Head of caudate nucleus (tissue), 42 donors: ENCODE measurements around the gene WLS.

ENCODE experiments used
- DNase-seq, 42 donors: peaks; one replicate each; pipeline versions ENCODE4 v3.0.0 to v3.0.0-alpha.2; 2020 to 2021; ENCODE audit warnings: mixed read lengths in 7 of 42
- intact Hi-C: fragments of 100-400 bp; cut with DNase I; formaldehyde crosslinking; loops from one replicate; pipeline ENCODE4 v1.15.0; 2022

Gene WLS

DNA sequence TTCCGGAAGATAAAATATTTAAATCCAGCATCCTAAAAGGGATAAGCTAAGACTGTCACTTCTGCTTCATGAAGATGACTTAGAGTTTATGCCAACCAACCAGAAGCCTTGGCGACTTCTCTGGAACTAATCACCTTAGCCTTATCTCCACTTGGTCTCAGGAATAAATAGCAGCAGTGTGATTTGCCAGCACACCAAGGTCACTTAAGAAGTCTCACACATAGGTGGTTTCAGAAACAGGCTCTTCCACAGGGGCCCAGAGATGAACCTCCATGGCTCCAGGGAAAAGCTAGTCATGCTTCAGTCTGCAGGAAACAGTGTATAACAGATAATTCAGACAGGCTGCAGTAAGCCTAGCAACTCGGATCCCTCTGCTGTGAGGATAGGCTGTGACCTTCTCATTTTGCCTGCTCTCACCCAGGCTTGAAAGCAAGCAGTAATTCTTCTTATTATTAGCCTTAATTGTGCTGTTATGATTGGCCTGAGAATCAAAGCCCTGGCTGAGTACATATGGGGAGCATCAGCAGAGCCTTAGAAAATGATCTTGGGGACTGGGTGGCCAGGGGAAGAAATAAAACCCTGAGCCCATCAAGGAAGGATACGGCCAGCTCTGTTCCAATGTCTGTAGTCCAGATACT is 84.7 kb downstream of the WLS start:
- intact Hi-C loops = no loop called here
- no peak for DNase-seq

GRCh38 chr1:68145418-68146126 is 86.8 kb downstream of the WLS start:
- intact Hi-C loops = no loop called here

GRCh38 chr1:68144856-68145255 is 87.5 kb downstream of the WLS start:
- DNase-seq = no peak
- intact Hi-C loops = no loop called here

More at GRCh38 chr1:68145418-68146126, 86.8 kb downstream of the WLS start:
- DNase-seq = no peak

GRCh38 chr1:68143633-68144032 is 88.7 kb downstream of the WLS start:
- intact Hi-C loops = no loop called here
- DNase-seq = no peak

DNA sequence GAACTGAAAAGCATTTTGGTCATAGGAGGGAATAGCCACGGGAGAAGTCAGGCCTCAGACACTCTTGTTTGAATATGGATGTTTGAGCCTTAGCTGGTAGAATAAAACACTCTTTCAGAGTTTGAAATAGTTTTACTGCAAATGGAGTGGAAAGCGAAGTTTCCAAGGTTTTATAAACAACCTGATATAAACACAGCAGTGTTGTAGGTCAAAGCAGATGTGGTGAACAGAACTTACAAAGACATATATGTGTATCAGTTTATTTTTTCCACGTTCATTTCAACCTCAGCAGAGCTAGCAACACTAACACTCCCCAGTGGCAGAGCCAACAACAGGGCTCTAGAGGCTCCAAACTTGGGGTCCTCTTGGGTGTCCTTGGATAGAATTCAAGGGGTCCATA is 89.9 kb downstream of the WLS start:
- no peak for DNase-seq
- intact Hi-C loops = no loop called here

- DNase-seq = peak in 16 of 42 donors; percentile 9 to 71 (median 36)
These were observed 90.3 kb downstream of the WLS start for GRCh38 chr1:68142036-68142435.

DNA sequence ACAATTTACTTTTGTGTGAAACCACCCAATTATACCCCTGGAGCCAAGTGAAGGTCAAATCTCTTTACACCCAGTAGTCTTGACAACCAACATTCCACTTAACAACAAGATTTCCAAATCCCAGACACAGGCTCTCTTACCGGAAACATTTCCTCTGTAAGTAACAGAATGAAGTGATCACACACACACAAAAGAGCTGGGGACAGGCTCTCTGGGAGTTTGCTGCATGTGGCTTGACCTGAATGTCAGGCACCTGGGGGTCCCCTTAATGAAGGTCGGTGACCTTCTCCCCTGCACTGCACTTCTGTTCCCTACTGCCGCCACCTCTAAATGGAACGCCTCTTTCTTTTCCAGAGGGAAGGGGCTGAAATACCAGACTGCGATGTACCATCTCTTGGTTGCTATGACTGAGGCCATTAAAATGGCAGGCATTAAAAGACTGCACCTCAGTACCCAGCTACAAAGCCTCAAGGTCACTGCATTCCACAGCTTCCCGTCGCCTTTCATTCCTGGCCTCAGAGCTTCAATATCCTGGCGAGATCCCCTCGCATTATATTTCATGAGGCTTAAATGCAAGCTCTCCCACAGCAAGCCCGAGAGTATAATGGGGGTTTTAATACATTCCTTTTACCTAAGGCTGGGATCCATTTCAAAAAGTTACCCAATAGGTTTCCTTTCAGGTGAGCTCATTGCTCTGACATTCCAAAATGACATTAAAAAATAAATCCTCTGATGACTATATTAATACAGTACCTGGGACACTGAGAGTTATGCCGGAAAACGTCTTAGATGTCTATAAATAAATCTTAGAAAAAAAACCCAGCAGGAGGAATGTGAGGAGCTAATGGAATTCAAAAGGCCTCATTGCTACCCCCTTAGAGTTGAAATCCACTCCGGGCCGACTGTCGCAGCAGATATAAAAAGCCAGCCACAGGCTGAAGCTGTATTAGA is 91.0 kb downstream of the WLS start:
- intact Hi-C loops = no loop called here
- peak in 2 of 42 donors; percentile 11 to 51 for DNase-seq

More at GRCh38 chr1:68142036-68142435, 90.3 kb downstream of the WLS start:
- intact Hi-C loops = no loop called here

DNA sequence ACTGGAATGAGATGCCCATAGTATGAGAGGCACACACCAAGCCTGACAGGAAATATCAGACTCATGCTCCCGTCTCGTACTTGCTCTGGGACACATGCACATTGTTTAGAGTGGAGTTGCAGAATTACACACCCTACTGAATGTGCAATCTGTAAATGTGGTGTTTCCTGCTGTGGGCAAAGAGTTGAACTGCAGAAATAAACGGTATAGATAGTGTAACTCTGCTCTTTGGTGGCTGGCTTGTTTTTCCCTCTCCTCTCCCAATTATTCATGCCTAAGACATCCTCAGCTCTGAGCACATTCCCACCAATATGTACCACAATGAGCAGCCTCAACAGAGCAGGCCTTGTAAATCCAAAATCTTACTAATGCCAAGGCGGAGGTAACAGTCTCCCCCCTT is 91.8 kb downstream of the WLS start:
- no peak for DNase-seq
- intact Hi-C loops = no loop called here

DNA sequence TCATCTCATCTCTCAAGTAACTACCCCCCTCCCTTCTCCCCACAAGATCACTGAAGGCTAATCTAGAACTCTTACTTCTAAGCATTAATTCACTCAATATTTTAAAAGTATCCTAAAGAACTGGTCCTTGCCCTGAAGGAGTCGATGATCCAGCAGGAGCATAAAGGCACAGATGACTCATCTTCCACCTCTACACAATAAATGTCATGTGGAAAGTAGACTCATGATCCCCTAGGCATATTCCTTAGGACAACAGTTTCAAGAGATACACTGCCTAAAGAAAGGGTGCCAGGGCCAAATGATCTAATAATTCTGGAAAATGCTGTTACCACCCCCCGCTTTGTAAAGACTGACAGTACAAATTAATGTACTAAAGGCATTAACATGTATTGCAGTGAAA is 96.1 kb downstream of the WLS start:
- intact Hi-C loops = no loop called here
- no peak for DNase-seq

DNA sequence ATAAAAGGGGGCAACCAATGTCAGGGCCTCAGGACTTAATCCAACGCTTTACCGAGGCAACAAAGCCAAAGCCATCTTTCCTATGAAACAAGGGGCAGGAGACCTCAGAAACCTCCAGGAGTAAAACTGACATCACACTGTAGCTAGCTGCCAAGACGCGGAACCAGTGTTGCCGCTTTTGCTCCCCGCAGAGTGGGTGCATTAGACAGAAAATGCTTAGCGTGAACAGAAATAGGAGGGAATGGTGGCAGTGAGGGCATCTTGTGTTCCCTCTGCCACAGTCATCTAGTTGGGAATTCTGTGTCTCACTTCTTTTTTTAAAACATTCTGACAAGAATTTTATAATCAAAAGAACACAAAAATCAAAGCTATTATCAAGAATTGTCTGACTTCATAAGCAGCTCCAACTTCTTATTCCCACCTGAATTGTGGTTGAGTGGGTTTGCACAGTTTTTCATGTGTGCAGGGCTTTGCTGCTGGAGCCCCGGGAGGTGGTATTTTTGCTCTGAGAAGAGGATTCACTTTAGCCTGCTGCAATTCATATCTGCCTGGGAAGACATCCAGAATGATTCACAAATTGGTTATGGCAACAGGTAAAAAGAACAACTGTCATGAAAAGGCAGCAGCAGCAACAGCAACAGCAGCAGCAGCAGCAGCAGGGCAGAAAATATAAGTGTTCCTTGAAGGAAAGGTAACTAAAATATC is 99.7 kb downstream of the WLS start:
- peak in 13 of 42 donors; percentile 27 to 68 (median 36) for DNase-seq
- intact Hi-C loops = no loop called here

DNA sequence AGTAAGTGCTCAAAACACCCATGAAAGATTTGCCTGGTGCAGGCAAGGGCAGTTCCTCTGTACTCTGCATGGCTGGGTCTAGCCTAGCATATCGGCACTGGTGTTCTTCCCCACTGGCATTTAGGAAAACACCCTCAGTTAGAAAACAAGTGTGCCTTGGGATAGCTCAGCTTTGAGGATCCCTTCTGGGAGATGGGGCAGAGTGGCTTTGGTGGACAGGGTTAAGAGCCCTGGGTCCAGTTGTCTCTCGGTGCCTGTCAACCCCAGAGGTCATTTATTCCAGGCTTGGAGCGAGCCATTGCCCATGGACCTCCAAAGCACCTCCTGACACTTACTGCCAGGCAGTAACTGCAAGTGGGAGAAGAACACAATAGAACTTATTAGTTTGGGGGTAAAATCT is 101.1 kb downstream of the WLS start:
- DNase-seq = peak in 1 of 42 donors; percentile 9
- intact Hi-C loops = no loop called here

DNA sequence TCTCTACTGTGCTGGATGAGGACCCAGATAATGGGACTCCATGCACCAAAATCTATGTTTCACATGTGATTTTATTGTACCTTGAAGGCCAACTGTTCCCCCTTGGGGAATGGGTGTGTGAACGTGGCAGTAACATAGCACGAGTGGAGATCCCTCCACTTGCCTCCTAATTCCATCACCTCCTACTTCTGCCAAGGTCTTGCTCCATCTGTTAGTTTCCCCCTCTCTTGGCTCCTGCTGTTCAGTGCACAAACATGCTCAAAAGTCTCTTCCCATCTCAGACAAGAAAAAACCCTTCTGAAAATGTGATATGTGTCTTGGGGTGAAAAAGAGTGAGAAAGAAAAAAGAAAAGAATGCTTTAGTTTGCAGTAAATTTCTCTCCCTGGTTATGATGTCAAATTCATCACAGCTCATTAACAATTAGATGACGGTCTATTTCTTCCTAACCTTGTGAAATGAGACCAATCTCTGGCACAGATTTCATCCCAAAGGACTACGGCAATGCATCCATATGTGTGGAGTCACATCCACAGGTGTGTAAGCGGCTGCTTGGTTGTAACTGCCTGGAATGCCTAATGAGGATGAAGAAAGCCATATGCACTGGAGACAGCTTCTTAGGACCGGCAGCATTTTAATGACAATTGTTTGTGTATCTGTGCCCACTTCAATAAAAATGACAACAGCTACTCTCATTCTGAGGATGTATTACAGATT is 102.6 kb downstream of the WLS start:
- intact Hi-C loops = no loop called here
- DNase-seq = no peak

GRCh38 chr1:68128820-68129219 is 103.5 kb downstream of the WLS start:
- peak in 1 of 42 donors; percentile 19 for DNase-seq
- intact Hi-C loops = no loop called here

- DNase-seq = peak in 1 of 42 donors; percentile 20
- intact Hi-C loops = no loop called here
These were observed 104.2 kb downstream of the WLS start for GRCh38 chr1:68128157-68128556.

DNA sequence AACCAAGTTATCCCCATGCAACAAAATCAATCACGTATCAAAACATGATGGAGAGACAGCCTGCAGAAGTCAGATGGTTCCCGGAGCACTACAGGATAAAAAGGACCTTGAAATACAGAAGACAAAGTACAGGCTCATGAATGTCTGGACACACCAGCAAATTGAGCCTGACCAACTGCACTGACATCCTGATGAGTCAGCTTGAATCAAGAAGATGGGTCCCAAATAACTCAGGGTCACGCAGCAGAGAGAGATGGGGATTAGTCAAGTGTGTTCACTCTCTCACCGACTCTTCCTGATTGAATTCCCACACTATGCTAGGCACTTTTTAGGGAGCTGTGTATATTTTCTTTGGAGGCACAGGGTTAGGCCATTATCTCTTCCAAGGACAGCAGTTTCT is 110.8 kb downstream of the WLS start:
- intact Hi-C loops = no loop called here
- peak in 1 of 42 donors; percentile 28 for DNase-seq

DNA sequence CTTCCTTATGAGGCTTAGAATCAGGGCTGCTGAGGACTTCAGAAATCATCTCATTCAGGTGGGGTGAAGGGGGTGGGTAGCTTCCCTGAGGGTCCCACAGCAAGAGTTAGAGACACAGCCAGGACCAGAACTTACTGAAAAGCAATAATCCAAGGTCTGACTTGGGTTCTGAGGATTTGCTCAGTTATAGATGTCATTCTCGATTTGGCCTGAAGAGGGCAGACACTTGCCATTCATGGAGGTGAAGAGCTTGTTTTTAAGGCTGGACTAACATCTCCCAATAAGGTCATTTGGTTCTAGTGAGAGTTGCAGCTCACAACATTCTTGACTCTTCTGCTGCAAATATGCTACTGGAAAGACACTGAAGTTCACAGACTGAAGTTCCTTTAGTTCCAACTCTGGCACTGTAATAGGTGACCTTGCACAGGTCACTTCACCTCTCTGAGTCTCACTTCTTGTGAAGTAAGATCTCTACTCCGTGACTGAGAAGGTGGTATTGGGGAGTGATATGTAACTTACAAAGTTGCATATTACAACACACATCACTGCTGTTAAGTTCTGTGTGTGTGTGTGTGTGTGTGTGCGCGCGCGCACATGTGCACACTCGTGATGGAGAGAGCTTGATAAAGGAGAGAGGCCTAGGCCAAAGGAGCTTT is 112.1 kb downstream of the WLS start:
- intact Hi-C loops = no loop called here
- DNase-seq = peak in 21 of 42 donors; percentile 27 to 85 (median 67)

DNA sequence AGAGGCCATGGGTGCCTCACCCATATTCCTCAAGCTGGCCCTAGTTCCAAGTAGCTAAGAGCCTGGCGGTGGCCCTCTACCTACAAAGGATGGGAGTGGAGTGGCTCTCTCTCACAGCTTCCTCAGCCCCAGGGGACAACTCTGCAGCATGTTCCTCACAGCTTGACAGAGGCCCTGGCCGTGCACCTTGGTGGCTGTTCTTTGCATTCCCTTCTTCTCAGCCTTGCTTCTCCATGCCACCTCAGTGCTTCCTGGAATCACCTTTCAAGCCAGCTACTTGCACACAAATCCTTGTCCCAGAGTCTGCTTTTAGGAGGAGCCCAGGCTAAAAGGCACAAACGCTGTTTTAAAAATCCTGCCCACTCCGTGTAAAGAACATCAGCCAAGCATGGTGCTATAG is 112.9 kb downstream of the WLS start:
- DNase-seq = no peak
- intact Hi-C loops = no loop called here

GRCh38 chr1:68117416-68117815 is 114.9 kb downstream of the WLS start:
- peak in 1 of 42 donors; percentile 39 for DNase-seq
- intact Hi-C loops = loop anchor here (2.0 kb wide), 1 partner anchor 227 kb away; no protein-coding TSS in a partner anchor
